ENCODE measurements around the gene HSPB7.

The HSPB7 gene

DNA sequence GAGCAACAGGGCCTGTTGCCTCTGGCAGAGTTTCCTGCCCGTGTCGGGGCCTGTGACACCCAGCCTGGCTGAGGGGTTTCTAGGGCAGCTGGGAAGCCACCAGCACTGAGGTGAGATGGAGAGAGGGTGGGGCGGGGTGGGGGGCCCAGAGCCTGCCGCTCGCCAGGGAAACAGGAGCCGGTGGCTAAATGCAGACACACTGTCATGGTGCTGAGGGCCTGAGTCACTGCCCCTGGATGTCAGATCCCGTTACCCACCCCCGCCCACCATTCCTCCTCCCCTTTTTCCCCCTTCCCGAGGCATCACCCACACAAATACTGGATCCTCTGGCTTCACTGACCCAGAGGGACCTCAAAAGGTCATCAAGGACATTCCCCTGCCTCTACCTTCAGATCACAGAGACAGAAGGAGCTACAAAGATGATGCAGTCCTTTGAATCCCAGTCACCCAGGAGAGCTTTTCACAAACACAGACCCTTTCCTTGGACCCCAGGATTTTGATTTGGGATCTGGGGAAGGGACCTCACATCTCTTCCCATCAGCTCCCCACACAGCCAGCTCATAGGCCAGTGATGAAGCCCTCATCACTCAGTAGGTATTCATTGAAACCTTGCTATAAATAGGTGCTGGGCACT is 1.9 kb upstream of the HSPB7 start:
- TF ChIP-seq, protein P1, sequence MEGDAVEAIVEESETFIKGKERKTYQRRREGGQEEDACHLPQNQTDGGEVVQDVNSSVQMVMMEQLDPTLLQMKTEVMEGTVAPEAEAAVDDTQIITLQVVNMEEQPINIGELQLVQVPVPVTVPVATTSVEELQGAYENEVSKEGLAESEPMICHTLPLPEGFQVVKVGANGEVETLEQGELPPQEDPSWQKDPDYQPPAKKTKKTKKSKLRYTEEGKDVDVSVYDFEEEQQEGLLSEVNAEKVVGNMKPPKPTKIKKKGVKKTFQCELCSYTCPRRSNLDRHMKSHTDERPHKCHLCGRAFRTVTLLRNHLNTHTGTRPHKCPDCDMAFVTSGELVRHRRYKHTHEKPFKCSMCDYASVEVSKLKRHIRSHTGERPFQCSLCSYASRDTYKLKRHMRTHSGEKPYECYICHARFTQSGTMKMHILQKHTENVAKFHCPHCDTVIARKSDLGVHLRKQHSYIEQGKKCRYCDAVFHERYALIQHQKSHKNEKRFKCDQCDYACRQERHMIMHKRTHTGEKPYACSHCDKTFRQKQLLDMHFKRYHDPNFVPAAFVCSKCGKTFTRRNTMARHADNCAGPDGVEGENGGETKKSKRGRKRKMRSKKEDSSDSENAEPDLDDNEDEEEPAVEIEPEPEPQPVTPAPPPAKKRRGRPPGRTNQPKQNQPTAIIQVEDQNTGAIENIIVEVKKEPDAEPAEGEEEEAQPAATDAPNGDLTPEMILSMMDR (conservative IDR thresholded peaks at IDR 0.05; ENCODE audit: control insufficient read depth, insufficient read depth, low read depth, low read length) = no peak
- DNase-seq (ENCODE audit: low read depth) = peak; percentile 30
- no peak overlapping the region for H3K4me3 ChIP-seq (ENCODE audit: control insufficient read depth, low read depth, low read length)

DNA sequence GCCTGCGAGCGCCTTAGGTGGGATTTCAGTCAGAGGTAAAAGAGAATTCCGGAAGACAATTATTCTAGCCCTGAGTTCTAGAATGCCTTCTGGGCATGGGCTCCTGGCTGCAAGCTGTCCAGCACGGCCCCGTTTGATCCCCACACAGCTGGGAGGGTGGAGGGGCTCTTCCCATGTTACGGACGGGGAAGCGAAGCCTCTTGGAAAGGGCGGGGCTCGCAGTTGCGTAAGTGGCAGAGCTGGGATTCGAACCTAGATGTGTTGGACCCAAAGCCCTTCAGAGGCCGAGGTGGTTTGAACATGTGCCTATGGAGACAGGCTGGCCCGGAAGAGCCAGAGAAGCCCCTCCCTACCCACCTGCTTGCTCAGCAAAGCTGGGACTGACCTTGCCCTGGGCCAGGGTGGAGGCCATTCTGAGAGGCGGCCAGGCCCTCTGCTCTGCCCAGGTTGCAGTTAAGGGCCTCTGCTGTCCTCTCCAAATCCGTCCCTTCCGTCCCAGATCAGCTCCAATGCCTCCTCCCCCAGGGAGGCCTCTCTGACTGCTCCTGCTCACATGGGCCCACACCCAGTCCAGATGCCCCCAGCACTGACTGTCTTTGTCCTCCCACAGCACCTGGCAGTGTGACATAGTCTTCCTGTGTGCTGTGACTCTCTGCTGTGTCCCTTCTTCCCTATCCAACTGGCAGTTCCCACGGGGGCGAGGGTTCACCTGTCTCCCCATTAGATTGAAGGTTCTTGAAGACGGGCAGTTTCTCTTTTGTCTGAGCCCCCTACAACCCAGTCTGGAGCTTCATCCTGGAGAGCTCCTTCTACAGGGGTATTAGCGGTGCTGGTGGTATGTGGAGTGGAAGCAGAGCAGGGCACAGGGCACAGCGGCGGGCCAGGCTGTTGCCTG is 1.2 kb upstream of the HSPB7 start:
- TF ChIP-seq, protein P1 (conservative IDR thresholded peaks at IDR 0.05; ENCODE audit: control insufficient read depth, insufficient read depth, low read depth, low read length) = no peak
- H3K4me3 ChIP-seq (ENCODE audit: control insufficient read depth, low read depth, low read length) = no peak overlapping the region
- DNase-seq (ENCODE audit: low read depth) = no peak

DNA sequence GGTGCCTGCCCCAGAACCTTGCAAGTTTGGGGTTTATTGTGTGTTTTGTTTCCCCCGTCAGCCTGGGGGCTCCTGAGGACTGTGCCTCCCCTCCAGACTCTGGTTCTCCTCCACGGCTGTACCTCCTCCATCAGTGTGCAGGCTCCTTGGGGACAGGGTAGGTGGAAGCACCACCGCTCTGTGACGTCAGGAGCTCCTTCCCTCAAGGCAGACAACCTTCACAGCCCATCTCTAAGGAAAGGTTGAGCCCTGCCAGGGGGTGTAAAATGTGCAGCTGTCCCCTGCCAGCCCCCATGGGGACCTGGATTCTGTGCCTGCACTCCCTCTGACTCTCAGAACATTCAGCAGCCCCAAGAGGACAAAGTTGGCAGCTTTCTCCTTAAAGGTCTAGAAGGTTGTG is 465 bp upstream of the HSPB7 start:
- peak; percentile 25 for DNase-seq (ENCODE audit: low read depth)
- H3K4me3 ChIP-seq (ENCODE audit: control insufficient read depth, low read depth, low read length) = no peak overlapping the region
- TF ChIP-seq, protein P1 (conservative IDR thresholded peaks at IDR 0.05; ENCODE audit: control insufficient read depth, insufficient read depth, low read depth, low read length) = no peak

DNA sequence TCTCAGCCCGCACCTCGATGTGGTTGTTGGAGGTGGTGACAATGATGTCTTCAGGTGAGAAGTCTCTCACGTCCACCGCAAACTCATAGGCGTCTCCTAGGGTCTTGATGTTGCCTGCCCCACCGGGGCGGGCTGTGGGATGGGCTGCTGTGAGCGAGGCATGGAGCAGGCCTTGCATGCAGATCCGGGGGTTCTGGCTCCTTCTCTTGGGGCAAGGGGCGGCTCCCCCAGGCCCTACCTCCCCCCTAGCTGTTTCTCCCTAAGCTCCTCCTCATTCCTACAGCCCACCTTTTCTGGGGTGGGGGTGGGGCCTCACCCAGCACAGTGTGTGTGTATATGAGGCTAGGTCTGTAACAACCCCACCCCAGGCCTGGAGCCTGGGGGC is 775 bp downstream of the HSPB7 start:
- no peak for DNase-seq (ENCODE audit: low read depth)
- no peak overlapping the region for H3K4me3 ChIP-seq (ENCODE audit: control insufficient read depth, low read depth, low read length)
- TF ChIP-seq, protein P1 (conservative IDR thresholded peaks at IDR 0.05; ENCODE audit: control insufficient read depth, insufficient read depth, low read depth, low read length) = no peak

DNA sequence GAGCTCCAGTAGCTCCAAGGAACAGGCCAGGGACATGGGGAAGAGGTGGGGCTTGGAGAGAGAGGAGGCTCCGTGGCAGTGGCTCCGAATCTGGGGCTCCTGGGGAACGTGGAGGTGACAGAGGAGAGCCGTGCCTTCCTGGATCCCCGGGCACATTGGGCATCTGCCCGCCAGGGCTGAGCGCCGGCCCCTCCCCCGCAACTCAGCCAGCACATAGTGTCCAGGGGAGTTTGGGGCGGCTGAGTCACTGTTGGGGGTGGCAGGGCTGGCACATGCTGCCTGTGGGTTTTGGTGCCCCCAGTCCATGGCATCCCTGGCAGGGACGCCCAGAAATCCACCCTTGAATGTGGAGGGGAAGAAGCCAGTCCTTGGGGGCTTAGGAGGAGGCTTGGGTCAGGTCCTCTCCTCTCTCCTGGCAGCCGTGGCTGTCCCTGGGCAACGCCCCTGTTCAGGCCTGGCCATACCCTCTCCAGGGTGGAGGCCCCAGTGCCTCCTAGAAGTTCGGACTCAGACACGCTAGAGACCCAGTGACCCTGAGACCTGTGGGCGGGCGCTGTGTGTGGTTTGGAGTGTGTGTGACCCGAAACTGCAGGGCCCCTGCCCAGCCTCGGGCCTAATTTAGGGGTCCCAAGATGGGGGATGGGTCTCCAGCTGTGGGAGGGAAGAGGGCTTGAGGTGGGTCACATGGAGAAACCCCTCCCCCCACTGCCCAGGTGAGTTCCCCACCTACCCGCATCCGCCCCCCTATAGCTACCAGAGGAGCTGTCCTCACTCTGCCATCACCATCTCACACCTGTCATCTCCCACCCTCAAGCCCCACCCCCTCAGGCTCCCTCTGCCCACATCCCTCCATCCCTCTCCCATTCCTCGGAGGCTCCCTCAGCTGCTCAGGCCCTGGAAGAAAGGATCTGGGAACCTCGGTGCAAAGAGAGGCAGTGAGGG is 1.6 kb downstream of the HSPB7 start:
- no peak overlapping the region for H3K4me3 ChIP-seq (ENCODE audit: control insufficient read depth, low read depth, low read length)
- TF ChIP-seq, protein P1 (conservative IDR thresholded peaks at IDR 0.05; ENCODE audit: control insufficient read depth, insufficient read depth, low read depth, low read length) = no peak
- no peak for DNase-seq (ENCODE audit: low read depth)

DNA sequence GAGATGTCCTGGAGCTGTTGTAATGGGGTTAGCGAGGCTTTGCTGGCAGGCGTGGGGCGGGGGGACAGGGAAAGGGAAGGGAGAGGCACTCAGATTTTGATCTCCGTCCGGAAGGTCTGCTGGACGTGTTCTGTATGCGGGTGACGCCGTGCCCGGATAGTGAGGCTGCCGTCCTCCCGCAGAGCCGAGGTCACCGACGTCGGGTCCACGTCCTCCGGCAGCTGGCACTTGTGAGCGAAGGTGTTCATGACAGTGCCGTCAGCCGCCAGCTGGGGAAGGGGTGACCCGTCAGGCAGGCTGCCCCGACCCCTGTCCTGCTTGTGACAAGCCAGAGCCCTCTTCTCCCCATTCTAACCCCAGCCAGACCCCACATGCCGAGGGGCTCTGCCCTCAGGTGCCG is 2.4 kb downstream of the HSPB7 start:
- no peak overlapping the region for H3K4me3 ChIP-seq (ENCODE audit: control insufficient read depth, low read depth, low read length)
- no peak for DNase-seq (ENCODE audit: low read depth)
- TF ChIP-seq, protein P1 (conservative IDR thresholded peaks at IDR 0.05; ENCODE audit: control insufficient read depth, insufficient read depth, low read depth, low read length) = no peak

All from fibroblast of mammary gland (primary cell).